ENCODE measurements around the gene SCGB1C1. TPM values are rescaled to one million over a fixed set of nuclear protein-coding genes. Genes with fewer than 3 reads are reported as not detected.

SCGB1C1 gene
- polyA plus RNA-seq, 4 donors: 0.44 to 0.83 (median 0.48) TPM; not detected in 1

- DNase-seq (ENCODE audit: low read depth in 4 of 4, low spot score in 2 of 4): no peak
Observed at GRCh38 chr11:204587-205109, 11.8 kb downstream of the SCGB1C1 start.

- no peak for DNase-seq (ENCODE audit: low read depth in 4 of 4, low spot score in 2 of 4)
Observed at GRCh38 chr11:205221-206001, 12.5 kb downstream of the SCGB1C1 start.

- no peak for DNase-seq (ENCODE audit: low read depth in 4 of 4, low spot score in 2 of 4)
Observed at GRCh38 chr11:206002-206384, 13.1 kb downstream of the SCGB1C1 start.

GRCh38 chr11:206526-207207, 13.8 kb downstream of the SCGB1C1 start:
- no peak for DNase-seq (ENCODE audit: low read depth in 4 of 4, low spot score in 2 of 4)

- DNase-seq (ENCODE audit: low read depth in 4 of 4, low spot score in 2 of 4): peak; percentile 82 to 91 (median 89)
Observed at GRCh38 chr11:207208-207862, 14.5 kb downstream of the SCGB1C1 start, which contains the start of the genes BET1L and RIC8A. Gene BET1L, minus strand, starts transcription at chr11:207399. Its CDS starts 78 bp downstream, at chr11:207321. Gene RIC8A, plus strand, starts transcription at chr11:207708. Its CDS starts 1,147 bp downstream, at chr11:208855.

- peak in 1 of 4 donors; percentile 11 for DNase-seq (ENCODE audit: low read depth in 4 of 4, low spot score in 2 of 4)
Observed at GRCh38 chr11:207863-208180, 14.9 kb downstream of the SCGB1C1 start.

GRCh38 chr11:208181-208916, 15.5 kb downstream of the SCGB1C1 start:
- peak; percentile 47 to 76 (median 66) for DNase-seq (ENCODE audit: low read depth in 4 of 4, low spot score in 2 of 4)

- no peak for DNase-seq (ENCODE audit: low read depth in 4 of 4, low spot score in 2 of 4)
Observed at GRCh38 chr11:208917-209260, 16.0 kb downstream of the SCGB1C1 start.

- no peak for DNase-seq (ENCODE audit: low read depth in 4 of 4, low spot score in 2 of 4)
Observed at GRCh38 chr11:209275-210121, 16.6 kb downstream of the SCGB1C1 start.

- no peak for DNase-seq (ENCODE audit: low read depth in 4 of 4, low spot score in 2 of 4)
Observed at GRCh38 chr11:210122-210802, 17.4 kb downstream of the SCGB1C1 start.

GRCh38 chr11:210803-211180, 17.9 kb downstream of the SCGB1C1 start:
- DNase-seq (ENCODE audit: low read depth in 4 of 4, low spot score in 2 of 4): no peak

GRCh38 chr11:211295-211694, 18.4 kb downstream of the SCGB1C1 start:
- DNase-seq (ENCODE audit: low read depth in 4 of 4, low spot score in 2 of 4): no peak

- DNase-seq (ENCODE audit: low read depth in 4 of 4, low spot score in 2 of 4): no peak
Observed at GRCh38 chr11:211741-212140, 18.9 kb downstream of the SCGB1C1 start.

- DNase-seq (ENCODE audit: low read depth in 4 of 4, low spot score in 2 of 4): no peak
Observed at GRCh38 chr11:212150-213100, 19.5 kb downstream of the SCGB1C1 start.

- DNase-seq (ENCODE audit: low read depth in 4 of 4, low spot score in 2 of 4): no peak
Observed at GRCh38 chr11:213111-213510, 20.2 kb downstream of the SCGB1C1 start.

- no peak for DNase-seq (ENCODE audit: low read depth in 4 of 4, low spot score in 2 of 4)
Observed at GRCh38 chr11:214083-214482, 21.2 kb downstream of the SCGB1C1 start.

GRCh38 chr11:215581-216037, 22.7 kb downstream of the SCGB1C1 start:
- no peak for DNase-seq (ENCODE audit: low read depth in 4 of 4, low spot score in 2 of 4)

All from left renal cortex interstitium (tissue), 4 donors.